Measurements from ENCODE around the gene RAI1.

RAI1 gene

DNA sequence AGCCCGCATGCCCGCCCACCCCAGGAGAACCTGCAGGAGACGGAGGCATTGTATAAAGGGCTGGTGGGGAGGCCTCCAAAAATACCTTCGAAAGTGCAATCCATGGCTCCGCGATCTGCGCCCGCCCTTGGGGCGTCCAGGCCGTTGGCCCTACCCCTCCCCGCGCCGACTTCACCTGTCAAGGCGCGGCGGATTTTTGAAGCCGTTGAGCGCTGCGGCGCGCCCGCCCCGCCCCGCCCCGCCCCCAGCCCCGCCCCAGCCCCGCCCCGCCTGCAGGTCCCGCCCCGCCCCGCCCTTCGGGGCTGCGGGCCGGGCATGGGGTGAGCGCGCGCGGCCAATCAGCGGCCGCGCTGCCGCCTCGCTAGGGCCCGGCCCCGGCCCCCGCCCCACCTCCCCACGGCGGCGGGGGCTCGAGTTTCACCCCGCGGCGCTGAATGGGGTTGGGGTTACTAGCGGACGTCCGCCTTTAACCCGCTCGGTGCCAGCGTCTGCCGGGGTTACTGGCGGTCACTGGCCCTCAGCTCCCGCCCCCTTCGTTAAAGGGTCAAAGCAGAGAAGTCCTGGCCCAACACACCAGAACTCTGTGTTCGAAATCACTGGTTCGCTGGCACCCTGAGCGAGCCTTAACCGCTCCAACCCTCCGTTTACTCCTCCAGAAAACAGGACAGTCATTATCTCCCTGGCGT, 142.3 kb downstream of the RAI1 start (continued):
- TF ChIP-seq ZNF585B (tag by site-specific recombination; IDR thresholded peaks at IDR 0.05) (no peak), ZNF23 (tag by site-specific recombination; IDR thresholded peaks at IDR 0.05; ENCODE audit: borderline replicate concordance) (no peak), ZNF433 (tag by site-specific recombination; IDR thresholded peaks at IDR 0.05; ENCODE audit: low read depth) (no peak), ZNF426 (tag by site-specific recombination; IDR thresholded peaks at IDR 0.05) (no peak), HOXA7 (CRISPR knock-in tag; IDR thresholded peaks at IDR 0.05; ENCODE audit: borderline replicate concordance) (no peak), ZIC2 (tag by site-specific recombination; IDR thresholded peaks at IDR 0.05) (no peak), ZNF423 (tag by site-specific recombination; IDR thresholded peaks at IDR 0.05) (peak; percentile 64; the same call in 1 of the 2 replicates), PRDM1 (tag by site-specific recombination; IDR thresholded peaks at IDR 0.05) (no peak), ZNF138 (tag by site-specific recombination; IDR thresholded peaks at IDR 0.05; ENCODE audit: borderline replicate concordance) (no peak), ZBTB8A (tag by site-specific recombination; IDR thresholded peaks at IDR 0.05) (no peak), ZNF701 (tag by site-specific recombination; IDR thresholded peaks at IDR 0.05) (no peak), ZNF571 (tag by site-specific recombination; IDR thresholded peaks at IDR 0.05) (no peak), IKZF3 (tag by site-specific recombination; IDR thresholded peaks at IDR 0.05) (peak; percentile 19; the same call in 1 of the 2 replicates), ZNF600 (tag by site-specific recombination; IDR thresholded peaks at IDR 0.05) (0 out of 2 replicates have a peak, but pooled peaks have one; percentile 42), ZNF777 (tag by site-specific recombination; IDR thresholded peaks at IDR 0.05; ENCODE audit: borderline replicate concordance) (no peak), YY1 (tag by site-specific recombination; IDR thresholded peaks at IDR 0.05) (no peak), ZFP37 (tag by site-specific recombination; IDR thresholded peaks at IDR 0.05) (no peak), ZNF830 (tag by site-specific recombination; IDR thresholded peaks at IDR 0.05; ENCODE audit: low read depth) (no peak), YY2 (tag by site-specific recombination; IDR thresholded peaks at IDR 0.05) (no peak), WT1 (tag by site-specific recombination; IDR thresholded peaks at IDR 0.05) (peak; percentile 62), ZNF610 (tag by site-specific recombination; IDR thresholded peaks at IDR 0.05; ENCODE audit: borderline replicate concordance) (no peak), ZNF248 (tag by site-specific recombination; IDR thresholded peaks at IDR 0.05) (no peak), KLF16 (tag by site-specific recombination; IDR thresholded peaks at IDR 0.05) (peak; percentile 34; the same call in 1 of the 2 replicates), ZNF473 (tag by site-specific recombination; IDR thresholded peaks at IDR 0.05) (no peak)
- TF ChIP-seq, protein P1, sequence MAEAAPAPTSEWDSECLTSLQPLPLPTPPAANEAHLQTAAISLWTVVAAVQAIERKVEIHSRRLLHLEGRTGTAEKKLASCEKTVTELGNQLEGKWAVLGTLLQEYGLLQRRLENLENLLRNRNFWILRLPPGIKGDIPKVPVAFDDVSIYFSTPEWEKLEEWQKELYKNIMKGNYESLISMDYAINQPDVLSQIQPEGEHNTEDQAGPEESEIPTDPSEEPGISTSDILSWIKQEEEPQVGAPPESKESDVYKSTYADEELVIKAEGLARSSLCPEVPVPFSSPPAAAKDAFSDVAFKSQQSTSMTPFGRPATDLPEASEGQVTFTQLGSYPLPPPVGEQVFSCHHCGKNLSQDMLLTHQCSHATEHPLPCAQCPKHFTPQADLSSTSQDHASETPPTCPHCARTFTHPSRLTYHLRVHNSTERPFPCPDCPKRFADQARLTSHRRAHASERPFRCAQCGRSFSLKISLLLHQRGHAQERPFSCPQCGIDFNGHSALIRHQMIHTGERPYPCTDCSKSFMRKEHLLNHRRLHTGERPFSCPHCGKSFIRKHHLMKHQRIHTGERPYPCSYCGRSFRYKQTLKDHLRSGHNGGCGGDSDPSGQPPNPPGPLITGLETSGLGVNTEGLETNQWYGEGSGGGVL (tag by site-specific recombination; IDR thresholded peaks at IDR 0.05): no peak
- TF ChIP-seq, protein P2, sequence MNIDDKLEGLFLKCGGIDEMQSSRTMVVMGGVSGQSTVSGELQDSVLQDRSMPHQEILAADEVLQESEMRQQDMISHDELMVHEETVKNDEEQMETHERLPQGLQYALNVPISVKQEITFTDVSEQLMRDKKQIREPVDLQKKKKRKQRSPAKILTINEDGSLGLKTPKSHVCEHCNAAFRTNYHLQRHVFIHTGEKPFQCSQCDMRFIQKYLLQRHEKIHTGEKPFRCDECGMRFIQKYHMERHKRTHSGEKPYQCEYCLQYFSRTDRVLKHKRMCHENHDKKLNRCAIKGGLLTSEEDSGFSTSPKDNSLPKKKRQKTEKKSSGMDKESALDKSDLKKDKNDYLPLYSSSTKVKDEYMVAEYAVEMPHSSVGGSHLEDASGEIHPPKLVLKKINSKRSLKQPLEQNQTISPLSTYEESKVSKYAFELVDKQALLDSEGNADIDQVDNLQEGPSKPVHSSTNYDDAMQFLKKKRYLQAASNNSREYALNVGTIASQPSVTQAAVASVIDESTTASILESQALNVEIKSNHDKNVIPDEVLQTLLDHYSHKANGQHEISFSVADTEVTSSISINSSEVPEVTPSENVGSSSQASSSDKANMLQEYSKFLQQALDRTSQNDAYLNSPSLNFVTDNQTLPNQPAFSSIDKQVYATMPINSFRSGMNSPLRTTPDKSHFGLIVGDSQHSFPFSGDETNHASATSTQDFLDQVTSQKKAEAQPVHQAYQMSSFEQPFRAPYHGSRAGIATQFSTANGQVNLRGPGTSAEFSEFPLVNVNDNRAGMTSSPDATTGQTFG (tag by site-specific recombination; IDR thresholded peaks at IDR 0.05; ENCODE audit: borderline replicate concordance): no peak
- TF ChIP-seq, protein P3, sequence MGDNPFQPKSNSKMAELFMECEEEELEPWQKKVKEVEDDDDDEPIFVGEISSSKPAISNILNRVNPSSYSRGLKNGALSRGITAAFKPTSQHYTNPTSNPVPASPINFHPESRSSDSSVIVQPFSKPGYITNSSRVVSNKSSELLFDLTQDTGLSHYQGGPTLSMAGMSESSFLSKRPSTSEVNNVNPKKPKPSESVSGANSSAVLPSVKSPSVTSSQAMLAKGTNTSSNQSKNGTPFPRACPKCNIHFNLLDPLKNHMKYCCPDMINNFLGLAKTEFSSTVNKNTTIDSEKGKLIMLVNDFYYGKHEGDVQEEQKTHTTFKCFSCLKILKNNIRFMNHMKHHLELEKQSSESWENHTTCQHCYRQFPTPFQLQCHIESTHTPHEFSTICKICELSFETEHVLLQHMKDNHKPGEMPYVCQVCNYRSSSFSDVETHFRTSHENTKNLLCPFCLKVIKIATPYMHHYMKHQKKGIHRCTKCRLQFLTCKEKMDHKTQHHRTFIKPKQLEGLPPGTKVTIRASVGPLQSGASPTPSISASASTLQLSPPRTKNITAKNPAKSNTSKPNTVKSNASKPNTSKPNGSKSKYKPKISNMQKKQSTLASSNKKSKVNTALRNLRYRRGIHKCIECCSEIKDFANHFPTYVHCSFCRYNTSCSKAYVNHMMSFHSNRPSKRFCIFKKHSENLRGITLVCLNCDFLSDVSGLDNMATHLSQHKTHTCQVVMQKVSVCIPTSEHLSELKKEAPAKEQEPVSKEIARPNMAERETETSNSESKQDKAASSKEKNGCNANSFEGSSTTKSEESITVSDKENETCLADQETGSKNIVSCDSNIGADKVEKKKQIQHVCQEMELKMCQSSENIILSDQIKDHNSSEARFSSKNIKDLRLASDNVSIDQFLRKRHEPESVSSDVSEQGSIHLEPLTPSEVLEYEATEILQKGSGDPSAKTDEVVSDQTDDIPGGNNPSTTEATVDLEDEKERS (tag by site-specific recombination; IDR thresholded peaks at IDR 0.05): no peak
- TF ChIP-seq, protein P4, sequence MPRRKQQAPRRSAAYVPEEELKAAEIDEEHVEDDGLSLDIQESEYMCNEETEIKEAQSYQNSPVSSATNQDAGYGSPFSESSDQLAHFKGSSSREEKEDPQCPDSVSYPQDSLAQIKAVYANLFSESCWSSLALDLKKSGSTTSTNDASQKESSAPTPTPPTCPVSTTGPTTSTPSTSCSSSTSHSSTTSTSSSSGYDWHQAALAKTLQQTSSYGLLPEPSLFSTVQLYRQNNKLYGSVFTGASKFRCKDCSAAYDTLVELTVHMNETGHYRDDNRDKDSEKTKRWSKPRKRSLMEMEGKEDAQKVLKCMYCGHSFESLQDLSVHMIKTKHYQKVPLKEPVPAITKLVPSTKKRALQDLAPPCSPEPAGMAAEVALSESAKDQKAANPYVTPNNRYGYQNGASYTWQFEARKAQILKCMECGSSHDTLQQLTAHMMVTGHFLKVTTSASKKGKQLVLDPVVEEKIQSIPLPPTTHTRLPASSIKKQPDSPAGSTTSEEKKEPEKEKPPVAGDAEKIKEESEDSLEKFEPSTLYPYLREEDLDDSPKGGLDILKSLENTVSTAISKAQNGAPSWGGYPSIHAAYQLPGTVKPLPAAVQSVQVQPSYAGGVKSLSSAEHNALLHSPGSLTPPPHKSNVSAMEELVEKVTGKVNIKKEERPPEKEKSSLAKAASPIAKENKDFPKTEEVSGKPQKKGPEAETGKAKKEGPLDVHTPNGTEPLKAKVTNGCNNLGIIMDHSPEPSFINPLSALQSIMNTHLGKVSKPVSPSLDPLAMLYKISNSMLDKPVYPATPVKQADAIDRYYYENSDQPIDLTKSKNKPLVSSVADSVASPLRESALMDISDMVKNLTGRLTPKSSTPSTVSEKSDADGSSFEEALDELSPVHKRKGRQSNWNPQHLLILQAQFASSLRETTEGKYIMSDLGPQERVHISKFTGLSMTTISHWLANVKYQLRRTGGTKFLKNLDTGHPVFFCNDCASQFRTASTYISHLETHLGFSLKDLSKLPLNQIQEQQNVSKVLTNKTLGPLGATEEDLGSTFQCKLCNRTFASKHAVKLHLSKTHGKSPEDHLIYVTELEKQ (tag by site-specific recombination; IDR thresholded peaks at IDR 0.05; ENCODE audit: borderline replicate concordance): no peak
- TF ChIP-seq, protein P5, sequence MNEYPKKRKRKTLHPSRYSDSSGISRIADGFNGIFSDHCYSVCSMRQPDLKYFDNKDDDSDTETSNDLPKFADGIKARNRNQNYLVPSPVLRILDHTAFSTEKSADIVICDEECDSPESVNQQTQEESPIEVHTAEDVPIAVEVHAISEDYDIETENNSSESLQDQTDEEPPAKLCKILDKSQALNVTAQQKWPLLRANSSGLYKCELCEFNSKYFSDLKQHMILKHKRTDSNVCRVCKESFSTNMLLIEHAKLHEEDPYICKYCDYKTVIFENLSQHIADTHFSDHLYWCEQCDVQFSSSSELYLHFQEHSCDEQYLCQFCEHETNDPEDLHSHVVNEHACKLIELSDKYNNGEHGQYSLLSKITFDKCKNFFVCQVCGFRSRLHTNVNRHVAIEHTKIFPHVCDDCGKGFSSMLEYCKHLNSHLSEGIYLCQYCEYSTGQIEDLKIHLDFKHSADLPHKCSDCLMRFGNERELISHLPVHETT (tag by site-specific recombination; IDR thresholded peaks at IDR 0.05): no peak

Measured in HEK293 (cell line).